GM12878 (cell line): ENCODE measurements around the gene ANKRD55. TPM values are rescaled to one million over a fixed set of nuclear protein-coding genes. Genes with fewer than 3 reads are reported as not detected.

Experiments
- ATF7 ChIP-seq: fragments of 450-650 bp; IDR thresholded peaks from 2 replicates; pipeline ENCODE4 v1.6.1; 2016; ENCODE audit warnings: low read depth, mild to moderate bottlenecking
- BACH1 ChIP-seq: fragments of 450-650 bp; IDR thresholded peaks from 2 replicates; pipeline ENCODE4 v1.6.1; 2017; ENCODE audit warnings: mild to moderate bottlenecking, borderline replicate concordance
- BRCA1 ChIP-seq: IDR thresholded peaks from 2 replicates; pipeline ENCODE4 v1.6.1; 2011; ENCODE audit warnings: low read depth, low read length, improper control_type of control experiment
- CREB1 ChIP-seq: IDR thresholded peaks from 2 replicates; pipeline ENCODE4 v1.6.1; 2012; ENCODE audit warnings: low read depth, mild to moderate bottlenecking, inconsistent platforms
- DPF2 ChIP-seq: fragments of 450-650 bp; IDR thresholded peaks from 2 replicates; pipeline ENCODE4 v1.6.1; 2017; ENCODE audit warnings: mild to moderate bottlenecking
- EED ChIP-seq: sonication (generic); IDR thresholded peaks from 2 replicates; pipeline ENCODE4 v1.6.1; 2016; ENCODE audit warnings: antibody characterized with exemption, low read depth
- FOS ChIP-seq: IDR thresholded peaks from 3 replicates; pipeline ENCODE4 v1.6.1; 2011; ENCODE audit warnings: borderline replicate concordance; ENCODE audit not compliant: insufficient read length; ENCODE audit errors: extremely low read depth
- HCFC1 ChIP-seq: fragments of 150-350 bp; IDR thresholded peaks from 2 replicates; pipeline ENCODE4 v1.6.1; 2014; ENCODE audit warnings: low read length
- LARP7 ChIP-seq: fragments of 450-650 bp; IDR thresholded peaks from 2 replicates; pipeline ENCODE4 v1.6.1; 2017; ENCODE audit warnings: mild to moderate bottlenecking
- PAX5 ChIP-seq: IDR thresholded peaks from 2 replicates; pipeline ENCODE4 v1.6.1; 2011; ENCODE audit warnings: low read depth, low read length, borderline replicate concordance
- RELA ChIP-seq: fragments of 450-650 bp; IDR thresholded peaks from 2 replicates; pipeline ENCODE4 v1.8.0; 2014; ENCODE audit warnings: borderline replicate concordance; ENCODE audit not compliant: partially characterized antibody
- SIX5 ChIP-seq: IDR thresholded peaks from 2 replicates; pipeline ENCODE4 v1.6.1; 2011; ENCODE audit warnings: mild to moderate bottlenecking, low read depth, low read length, moderate library complexity; ENCODE audit not compliant: severe bottlenecking
- TCF7 ChIP-seq: IDR thresholded peaks from 2 replicates; pipeline ENCODE4 v1.6.1; 2014; ENCODE audit warnings: antibody characterized with exemption, borderline replicate concordance
- YBX1 ChIP-seq: fragments of 450-650 bp; IDR thresholded peaks from 2 replicates; pipeline ENCODE4 v1.6.1; 2016; ENCODE audit warnings: antibody characterized with exemption
- polyA plus RNA-seq, 11 experiments: library from polyadenylated mRNA; depleted of rRNA in 4 of 11; unstranded in 6 of 11; stranded (reverse) in 5 of 11; fragments of >200 nt; fragmentation: Nextera tagmentation in 4 of 11; fragmentation: Illumina TruSeq in 1 of 11; extraction: Ambion mirVana in 4 of 11; extraction: Trizol in 1 of 11; gene quantifications; 1 replicate in 1 of 11; 2 replicates in 10 of 11; pipeline versions ENCODE4 v1.2.1 to v1.2.3, GENCODE V29; 2011 to 2016; ENCODE audit warnings: inconsistent platforms in 2 of 11, missing spikeins in 2 of 11, low read depth in 1 of 11
- total RNA-seq, 4 experiments: library from RNA; depleted of rRNA in 3 of 4; stranded (reverse); fragments of >200 nt in 3 of 4; fragmentation: Illumina TruSeq in 1 of 4; extraction: Trizol in 1 of 4; gene quantifications; 2 replicates each; pipeline versions ENCODE4 v1.2.1 to v1.2.3, GENCODE V29; 2013 to 2021
- TF ChIP-seq, protein P1 (sequence below): fragments of 450-650 bp; IDR thresholded peaks from 2 replicates; pipeline ENCODE4 v1.6.1; 2017; ENCODE audit warnings: mild to moderate bottlenecking, moderate library complexity
- TF ChIP-seq, protein P2 (sequence below): fragments of 450-650 bp; IDR thresholded peaks from 2 replicates; pipeline ENCODE4 v1.6.1; 2017; ENCODE audit warnings: borderline replicate concordance
- TF ChIP-seq, protein P3 (sequence below): IDR thresholded peaks from 2 replicates; pipeline ENCODE4 v1.6.1; 2012; ENCODE audit warnings: mild to moderate bottlenecking, low read depth, low read length
- TF ChIP-seq, protein P4 (sequence below): fragments of 450-650 bp; formaldehyde crosslinking; IDR thresholded peaks from 2 replicates; pipeline ENCODE4 v1.5.0; 2022; ENCODE audit warnings: mild to moderate bottlenecking, missing genetic modification characterization

The ANKRD55 gene
- total and polyA plus RNA-seq, 10 of the 15 experiments (the other 5 are each of a cell fraction or from before 2014, with no cell fraction given) = 0.04 TPM; not detected in 9

DNA sequence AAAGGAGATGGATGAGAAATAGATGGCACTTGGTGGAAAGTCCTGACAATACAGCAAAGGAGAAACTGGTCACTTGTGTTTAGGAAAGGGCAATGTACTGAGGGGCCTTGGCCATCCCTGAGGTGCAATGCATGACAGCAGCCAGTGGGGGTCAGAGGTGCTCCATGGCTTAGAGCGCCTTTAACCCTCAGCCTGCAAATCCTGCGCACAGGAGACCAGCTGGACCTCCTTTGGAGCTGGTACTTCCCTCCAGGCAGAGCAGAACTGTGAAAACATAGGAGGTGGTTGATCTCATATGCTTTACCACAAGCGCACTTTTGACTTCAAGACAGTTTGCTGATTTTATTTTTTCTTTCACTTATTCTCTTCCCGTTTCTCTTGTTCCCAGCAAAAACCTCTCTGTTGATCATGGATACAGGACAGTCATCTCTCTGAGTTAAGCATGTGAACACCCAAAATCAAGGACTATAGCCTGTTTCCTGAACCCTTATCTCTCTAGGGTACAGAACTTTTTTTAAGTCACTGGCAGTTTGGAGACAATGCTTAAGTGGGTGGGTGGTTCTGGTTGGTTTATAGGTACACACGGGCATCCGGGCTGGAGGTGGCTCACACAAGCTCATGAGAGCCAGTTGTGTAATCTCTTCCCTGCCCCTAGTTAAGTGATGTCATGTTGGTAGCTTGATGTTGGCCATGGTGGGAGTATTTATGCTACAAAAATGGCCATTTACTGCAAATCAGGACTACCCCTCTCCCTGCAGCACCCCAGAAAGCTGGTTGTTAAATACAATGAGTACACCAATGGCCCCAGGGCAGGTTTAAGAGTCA is 37.6 kb upstream of the ANKRD55 start (continued):
- TF ChIP-seq, protein P1, sequence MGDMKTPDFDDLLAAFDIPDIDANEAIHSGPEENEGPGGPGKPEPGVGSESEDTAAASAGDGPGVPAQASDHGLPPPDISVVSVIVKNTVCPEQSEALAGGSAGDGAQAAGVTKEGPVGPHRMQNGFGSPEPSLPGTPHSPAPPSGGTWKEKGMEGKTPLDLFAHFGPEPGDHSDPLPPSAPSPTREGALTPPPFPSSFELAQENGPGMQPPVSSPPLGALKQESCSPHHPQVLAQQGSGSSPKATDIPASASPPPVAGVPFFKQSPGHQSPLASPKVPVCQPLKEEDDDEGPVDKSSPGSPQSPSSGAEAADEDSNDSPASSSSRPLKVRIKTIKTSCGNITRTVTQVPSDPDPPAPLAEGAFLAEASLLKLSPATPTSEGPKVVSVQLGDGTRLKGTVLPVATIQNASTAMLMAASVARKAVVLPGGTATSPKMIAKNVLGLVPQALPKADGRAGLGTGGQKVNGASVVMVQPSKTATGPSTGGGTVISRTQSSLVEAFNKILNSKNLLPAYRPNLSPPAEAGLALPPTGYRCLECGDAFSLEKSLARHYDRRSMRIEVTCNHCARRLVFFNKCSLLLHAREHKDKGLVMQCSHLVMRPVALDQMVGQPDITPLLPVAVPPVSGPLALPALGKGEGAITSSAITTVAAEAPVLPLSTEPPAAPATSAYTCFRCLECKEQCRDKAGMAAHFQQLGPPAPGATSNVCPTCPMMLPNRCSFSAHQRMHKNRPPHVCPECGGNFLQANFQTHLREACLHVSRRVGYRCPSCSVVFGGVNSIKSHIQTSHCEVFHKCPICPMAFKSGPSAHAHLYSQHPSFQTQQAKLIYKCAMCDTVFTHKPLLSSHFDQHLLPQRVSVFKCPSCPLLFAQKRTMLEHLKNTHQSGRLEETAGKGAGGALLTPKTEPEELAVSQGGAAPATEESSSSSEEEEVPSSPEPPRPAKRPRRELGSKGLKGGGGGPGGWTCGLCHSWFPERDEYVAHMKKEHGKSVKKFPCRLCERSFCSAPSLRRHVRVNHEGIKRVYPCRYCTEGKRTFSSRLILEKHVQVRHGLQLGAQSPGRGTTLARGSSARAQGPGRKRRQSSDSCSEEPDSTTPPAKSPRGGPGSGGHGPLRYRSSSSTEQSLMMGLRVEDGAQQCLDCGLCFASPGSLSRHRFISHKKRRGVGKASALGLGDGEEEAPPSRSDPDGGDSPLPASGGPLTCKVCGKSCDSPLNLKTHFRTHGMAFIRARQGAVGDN = peak; percentile 41; the same call in 1 of the 2 replicates
- TF ChIP-seq ATF7 (no peak), HCFC1 (no peak), CREB1 (no peak), EED (peak; percentile 79), BRCA1 (no peak), RELA (no peak), SIX5 (no peak), DPF2 (peak; percentile 29; the same call in 1 of the 2 replicates), TCF7 (no peak), LARP7 (no peak; the same call in 1 of the 2 replicates), PAX5 (0 out of 2 replicates have a peak, but pooled peaks have one; percentile 19), YBX1 (no peak), BACH1 (0 out of 2 replicates have a peak, but pooled peaks have one; percentile 32), FOS (no peak)
- TF ChIP-seq, protein P2, sequence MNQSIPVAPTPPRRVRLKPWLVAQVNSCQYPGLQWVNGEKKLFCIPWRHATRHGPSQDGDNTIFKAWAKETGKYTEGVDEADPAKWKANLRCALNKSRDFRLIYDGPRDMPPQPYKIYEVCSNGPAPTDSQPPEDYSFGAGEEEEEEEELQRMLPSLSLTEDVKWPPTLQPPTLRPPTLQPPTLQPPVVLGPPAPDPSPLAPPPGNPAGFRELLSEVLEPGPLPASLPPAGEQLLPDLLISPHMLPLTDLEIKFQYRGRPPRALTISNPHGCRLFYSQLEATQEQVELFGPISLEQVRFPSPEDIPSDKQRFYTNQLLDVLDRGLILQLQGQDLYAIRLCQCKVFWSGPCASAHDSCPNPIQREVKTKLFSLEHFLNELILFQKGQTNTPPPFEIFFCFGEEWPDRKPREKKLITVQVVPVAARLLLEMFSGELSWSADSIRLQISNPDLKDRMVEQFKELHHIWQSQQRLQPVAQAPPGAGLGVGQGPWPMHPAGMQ = no peak
- TF ChIP-seq, protein P3, sequence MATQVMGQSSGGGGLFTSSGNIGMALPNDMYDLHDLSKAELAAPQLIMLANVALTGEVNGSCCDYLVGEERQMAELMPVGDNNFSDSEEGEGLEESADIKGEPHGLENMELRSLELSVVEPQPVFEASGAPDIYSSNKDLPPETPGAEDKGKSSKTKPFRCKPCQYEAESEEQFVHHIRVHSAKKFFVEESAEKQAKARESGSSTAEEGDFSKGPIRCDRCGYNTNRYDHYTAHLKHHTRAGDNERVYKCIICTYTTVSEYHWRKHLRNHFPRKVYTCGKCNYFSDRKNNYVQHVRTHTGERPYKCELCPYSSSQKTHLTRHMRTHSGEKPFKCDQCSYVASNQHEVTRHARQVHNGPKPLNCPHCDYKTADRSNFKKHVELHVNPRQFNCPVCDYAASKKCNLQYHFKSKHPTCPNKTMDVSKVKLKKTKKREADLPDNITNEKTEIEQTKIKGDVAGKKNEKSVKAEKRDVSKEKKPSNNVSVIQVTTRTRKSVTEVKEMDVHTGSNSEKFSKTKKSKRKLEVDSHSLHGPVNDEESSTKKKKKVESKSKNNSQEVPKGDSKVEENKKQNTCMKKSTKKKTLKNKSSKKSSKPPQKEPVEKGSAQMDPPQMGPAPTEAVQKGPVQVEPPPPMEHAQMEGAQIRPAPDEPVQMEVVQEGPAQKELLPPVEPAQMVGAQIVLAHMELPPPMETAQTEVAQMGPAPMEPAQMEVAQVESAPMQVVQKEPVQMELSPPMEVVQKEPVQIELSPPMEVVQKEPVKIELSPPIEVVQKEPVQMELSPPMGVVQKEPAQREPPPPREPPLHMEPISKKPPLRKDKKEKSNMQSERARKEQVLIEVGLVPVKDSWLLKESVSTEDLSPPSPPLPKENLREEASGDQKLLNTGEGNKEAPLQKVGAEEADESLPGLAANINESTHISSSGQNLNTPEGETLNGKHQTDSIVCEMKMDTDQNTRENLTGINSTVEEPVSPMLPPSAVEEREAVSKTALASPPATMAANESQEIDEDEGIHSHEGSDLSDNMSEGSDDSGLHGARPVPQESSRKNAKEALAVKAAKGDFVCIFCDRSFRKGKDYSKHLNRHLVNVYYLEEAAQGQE = no peak
- TF ChIP-seq, protein P4, sequence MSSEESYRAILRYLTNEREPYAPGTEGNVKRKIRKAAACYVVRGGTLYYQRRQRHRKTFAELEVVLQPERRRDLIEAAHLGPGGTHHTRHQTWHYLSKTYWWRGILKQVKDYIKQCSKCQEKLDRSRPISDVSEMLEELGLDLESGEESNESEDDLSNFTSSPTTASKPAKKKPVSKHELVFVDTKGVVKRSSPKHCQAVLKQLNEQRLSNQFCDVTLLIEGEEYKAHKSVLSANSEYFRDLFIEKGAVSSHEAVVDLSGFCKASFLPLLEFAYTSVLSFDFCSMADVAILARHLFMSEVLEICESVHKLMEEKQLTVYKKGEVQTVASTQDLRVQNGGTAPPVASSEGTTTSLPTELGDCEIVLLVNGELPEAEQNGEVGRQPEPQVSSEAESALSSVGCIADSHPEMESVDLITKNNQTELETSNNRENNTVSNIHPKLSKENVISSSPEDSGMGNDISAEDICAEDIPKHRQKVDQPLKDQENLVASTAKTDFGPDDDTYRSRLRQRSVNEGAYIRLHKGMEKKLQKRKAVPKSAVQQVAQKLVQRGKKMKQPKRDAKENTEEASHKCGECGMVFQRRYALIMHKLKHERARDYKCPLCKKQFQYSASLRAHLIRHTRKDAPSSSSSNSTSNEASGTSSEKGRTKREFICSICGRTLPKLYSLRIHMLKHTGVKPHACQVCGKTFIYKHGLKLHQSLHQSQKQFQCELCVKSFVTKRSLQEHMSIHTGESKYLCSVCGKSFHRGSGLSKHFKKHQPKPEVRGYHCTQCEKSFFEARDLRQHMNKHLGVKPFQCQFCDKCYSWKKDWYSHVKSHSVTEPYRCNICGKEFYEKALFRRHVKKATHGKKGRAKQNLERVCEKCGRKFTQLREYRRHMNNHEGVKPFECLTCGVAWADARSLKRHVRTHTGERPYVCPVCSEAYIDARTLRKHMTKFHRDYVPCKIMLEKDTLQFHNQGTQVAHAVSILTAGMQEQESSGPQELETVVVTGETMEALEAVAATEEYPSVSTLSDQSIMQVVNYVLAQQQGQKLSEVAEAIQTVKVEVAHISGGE (CRISPR knock-in tag) = no peak
